ENCODE measurements around the gene TMEM217. TPM values are rescaled to one million over a fixed set of nuclear protein-coding genes. Genes with fewer than 3 reads are reported as not detected.
A peak's percentile ranks its signal among the peaks of the same experiment; 100 is the strongest.

TMEM217 gene
- total RNA-seq, 1 donor from 2014 or later: not detected

- H3K27me3 ChIP-seq: no peaks in the 10 kb centered on the region
- TF ChIP-seq POLR2AphosphoS5 (IDR thresholded peaks at IDR 0.05; ENCODE audit: insufficient read depth in 1 of 2, low read depth in 1 of 2) (peak in 1 of 2 donors; percentile 67), POLR2A (IDR thresholded peaks at IDR 0.05) (no peak), CTCF (IDR thresholded peaks at IDR 0.05) (no peak)
- peak overlapping the region; percentile 60 to 61 for H3K4me3 ChIP-seq
- H3K9me3 ChIP-seq: no peaks in the 10 kb centered on the region
- no peak for DNase-seq (ENCODE audit: extremely low spot score in 2 of 2)
- H3K4me1 ChIP-seq: peaks cover 13% of the 10 kb centered on the region
- peak overlapping the region; percentile 74 for H3K27ac ChIP-seq
- intact Hi-C loops (cut with DNase I): no loop called here
- no peaks in the 10 kb centered on the region for H3K36me3 ChIP-seq
Measured at GRCh38 chr6:37222125-37222967, 35.6 kb downstream of the TMEM217 start.

GRCh38 chr6:37221585-37222124, 36.3 kb downstream of the TMEM217 start:
- H3K4me1 ChIP-seq: peaks cover 13% of the 10 kb centered on the region
- no peak for TF ChIP-seq CTCF (IDR thresholded peaks at IDR 0.05)
- no peak for TF ChIP-seq POLR2A (IDR thresholded peaks at IDR 0.05)
- no peak for TF ChIP-seq POLR2AphosphoS5 (IDR thresholded peaks at IDR 0.05; ENCODE audit: insufficient read depth in 1 of 2, low read depth in 1 of 2)
- H3K36me3 ChIP-seq: no peaks in the 10 kb centered on the region
- peak overlapping the region; percentile 74 for H3K27ac ChIP-seq
- H3K9me3 ChIP-seq: no peaks in the 10 kb centered on the region
- peak overlapping the region; percentile 60 to 61 for H3K4me3 ChIP-seq
- no peak for DNase-seq (ENCODE audit: extremely low spot score in 2 of 2)
- H3K27me3 ChIP-seq: no peaks in the 10 kb centered on the region
- intact Hi-C loops (cut with DNase I): no loop called here

- no peak for DNase-seq (ENCODE audit: extremely low spot score in 2 of 2)
- Histone ChIP-seq H3K9me3 (no peaks in the 10 kb centered on the region), H3K4me1 (peaks cover 13% of the 10 kb centered on the region), H3K4me3 (no peak overlapping the region), H3K27ac (no peak overlapping the region), H3K36me3 (no peaks in the 10 kb centered on the region), H3K27me3 (no peaks in the 10 kb centered on the region)
- TF ChIP-seq POLR2AphosphoS5 (IDR thresholded peaks at IDR 0.05; ENCODE audit: insufficient read depth in 1 of 2, low read depth in 1 of 2): no peak
- no peak for TF ChIP-seq POLR2A (IDR thresholded peaks at IDR 0.05)
- TF ChIP-seq CTCF (IDR thresholded peaks at IDR 0.05): no peak
- intact Hi-C loops (cut with DNase I): no loop called here
Measured at GRCh38 chr6:37218511-37218910, 39.4 kb downstream of the TMEM217 start.

- intact Hi-C loops (cut with DNase I): no loop called here
- Histone ChIP-seq H3K27ac (no peak overlapping the region), H3K27me3 (no peaks in the 10 kb centered on the region), H3K4me1 (peaks cover 13% of the 10 kb centered on the region), H3K9me3 (no peaks in the 10 kb centered on the region), H3K36me3 (no peaks in the 10 kb centered on the region), H3K4me3 (no peak overlapping the region)
- no peak for DNase-seq (ENCODE audit: extremely low spot score in 2 of 2)
- TF ChIP-seq POLR2A (IDR thresholded peaks at IDR 0.05): no peak
Measured at GRCh38 chr6:37218061-37218460, 39.9 kb downstream of the TMEM217 start.

- no peaks in the 10 kb centered on the region for H3K36me3 ChIP-seq
- H3K27ac ChIP-seq: no peak overlapping the region
- H3K27me3 ChIP-seq: no peaks in the 10 kb centered on the region
- no peak overlapping the region for H3K4me3 ChIP-seq
- peaks cover 6% of the 10 kb centered on the region for H3K4me1 ChIP-seq
- H3K9me3 ChIP-seq: no peaks in the 10 kb centered on the region
- TF ChIP-seq POLR2A (IDR thresholded peaks at IDR 0.05) (no peak), CTCF (IDR thresholded peaks at IDR 0.05) (no peak), POLR2AphosphoS5 (IDR thresholded peaks at IDR 0.05; ENCODE audit: insufficient read depth in 1 of 2, low read depth in 1 of 2) (no peak)
- DNase-seq (ENCODE audit: extremely low spot score in 2 of 2): no peak
- intact Hi-C loops (cut with DNase I): no loop called here
Measured at GRCh38 chr6:37212268-37212667, 45.7 kb downstream of the TMEM217 start.
